ENCODE data around the gene LZTS2.

DNA sequence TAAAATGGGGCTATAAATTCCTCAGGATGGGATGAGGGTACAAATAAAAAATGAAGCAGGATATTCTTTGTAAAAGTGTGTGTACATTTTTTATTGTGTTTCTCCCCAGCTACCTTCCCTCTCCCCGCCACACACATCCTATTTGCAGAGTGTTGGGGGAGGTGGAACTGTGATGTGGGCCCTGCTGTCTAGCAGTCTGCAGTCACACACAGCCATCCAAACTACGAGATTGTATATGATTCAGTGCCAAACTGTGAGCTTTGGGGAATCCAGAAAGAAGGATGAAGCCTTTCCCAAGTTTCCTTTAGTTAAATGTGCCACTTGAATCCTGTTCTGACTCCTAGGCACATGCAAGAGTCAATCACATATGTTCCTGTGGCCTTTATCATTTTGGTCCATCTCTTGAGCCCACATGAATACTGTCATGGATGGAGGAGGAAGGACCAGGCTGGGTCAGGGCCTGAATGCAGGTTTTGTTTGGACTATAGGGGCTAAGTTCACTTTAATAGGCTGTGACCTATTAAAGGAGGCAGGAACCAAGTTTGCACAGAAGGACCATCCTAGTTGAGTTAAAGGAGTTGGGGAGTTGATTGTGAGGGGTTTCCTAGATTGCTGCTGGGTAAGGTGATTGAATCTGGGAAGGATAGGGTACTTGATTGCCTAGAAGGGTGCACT is 31.4 kb upstream of the LZTS2 start:
- TF ChIP-seq, protein P1, sequence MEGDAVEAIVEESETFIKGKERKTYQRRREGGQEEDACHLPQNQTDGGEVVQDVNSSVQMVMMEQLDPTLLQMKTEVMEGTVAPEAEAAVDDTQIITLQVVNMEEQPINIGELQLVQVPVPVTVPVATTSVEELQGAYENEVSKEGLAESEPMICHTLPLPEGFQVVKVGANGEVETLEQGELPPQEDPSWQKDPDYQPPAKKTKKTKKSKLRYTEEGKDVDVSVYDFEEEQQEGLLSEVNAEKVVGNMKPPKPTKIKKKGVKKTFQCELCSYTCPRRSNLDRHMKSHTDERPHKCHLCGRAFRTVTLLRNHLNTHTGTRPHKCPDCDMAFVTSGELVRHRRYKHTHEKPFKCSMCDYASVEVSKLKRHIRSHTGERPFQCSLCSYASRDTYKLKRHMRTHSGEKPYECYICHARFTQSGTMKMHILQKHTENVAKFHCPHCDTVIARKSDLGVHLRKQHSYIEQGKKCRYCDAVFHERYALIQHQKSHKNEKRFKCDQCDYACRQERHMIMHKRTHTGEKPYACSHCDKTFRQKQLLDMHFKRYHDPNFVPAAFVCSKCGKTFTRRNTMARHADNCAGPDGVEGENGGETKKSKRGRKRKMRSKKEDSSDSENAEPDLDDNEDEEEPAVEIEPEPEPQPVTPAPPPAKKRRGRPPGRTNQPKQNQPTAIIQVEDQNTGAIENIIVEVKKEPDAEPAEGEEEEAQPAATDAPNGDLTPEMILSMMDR (IDR thresholded peaks at IDR 0.05 in 2 of 3, conservative IDR thresholded peaks at IDR 0.05 in 1 of 3; ENCODE audit: borderline replicate concordance in 1 of 3, insufficient read depth in 1 of 3, low read depth in 2 of 3, low read length in 2 of 3), result no peak
- TF ChIP-seq, protein P2, sequence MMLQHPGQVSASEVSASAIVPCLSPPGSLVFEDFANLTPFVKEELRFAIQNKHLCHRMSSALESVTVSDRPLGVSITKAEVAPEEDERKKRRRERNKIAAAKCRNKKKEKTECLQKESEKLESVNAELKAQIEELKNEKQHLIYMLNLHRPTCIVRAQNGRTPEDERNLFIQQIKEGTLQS (IDR thresholded peaks at IDR 0.05), result no peak
- TF ChIP-seq POLR2AphosphoS5 (IDR thresholded peaks at IDR 0.05; ENCODE audit: low read depth, low read length), result no peak
